DOHH2 (cell line): Measurements from ENCODE around the gene MRPL12.

Experiments used
- H3F3A ChIP-seq: fragments of 200-600 bp; sonication (generic), shearing (Covaris generic); 2 replicates; pipeline ENCODE4 v1.6.0; 2016; ENCODE audit warnings: antibody characterized with exemption, mild to moderate bottlenecking; ENCODE audit not compliant: control insufficient read depth, insufficient read depth
- H3K27ac ChIP-seq: fragments of 200-600 bp; sonication (generic); 2 replicates; pipeline ENCODE4 v1.5.1; 2014; ENCODE audit warnings: low read depth, mild to moderate bottlenecking, low read length, moderate library complexity
- H3K27me3 ChIP-seq: fragments of 200-600 bp; sonication (generic); 2 replicates; pipeline ENCODE4 v1.6.1; 2014; ENCODE audit warnings: mild to moderate bottlenecking, low read length, mixed read lengths; ENCODE audit not compliant: control insufficient read depth
- H3K36me3 ChIP-seq: fragments of 200-600 bp; sonication (generic); 2 replicates; pipeline ENCODE4 v1.6.1; 2014; ENCODE audit warnings: mild to moderate bottlenecking, low read length, moderate library complexity, mixed read lengths; ENCODE audit not compliant: control insufficient read depth
- H3K4me1 ChIP-seq: fragments of 200-600 bp; sonication (generic); 2 replicates; pipeline ENCODE4 v1.6.1; 2014; ENCODE audit warnings: mild to moderate bottlenecking, low read length, mixed read lengths; ENCODE audit not compliant: control insufficient read depth
- H3K4me2 ChIP-seq: fragments of 200-600 bp; sonication (generic); 2 replicates; pipeline ENCODE4 v1.6.0; 2014; ENCODE audit warnings: mild to moderate bottlenecking, low read length, moderate library complexity
- H3K4me3 ChIP-seq: fragments of 200-600 bp; sonication (generic); 2 replicates; pipeline ENCODE4 v1.5.1; 2014; ENCODE audit warnings: mild to moderate bottlenecking, low read length, mixed read lengths
- H3K79me2 ChIP-seq: fragments of 200-600 bp; sonication (generic); 2 replicates; pipeline ENCODE4 v1.6.1; 2014; ENCODE audit warnings: mild to moderate bottlenecking, low read length, mixed read lengths; ENCODE audit not compliant: control insufficient read depth
- H3K9me2 ChIP-seq: fragments of 200-600 bp; sonication (generic); replicated peaks from 2 replicates; pipeline ENCODE4 v1.6.1; 2014; ENCODE audit warnings: mild to moderate bottlenecking, low read length, mixed read lengths; ENCODE audit not compliant: control insufficient read depth
- H3K9me3 ChIP-seq: fragments of 200-600 bp; sonication (generic); 2 replicates; pipeline ENCODE4 v1.6.1; 2014; ENCODE audit warnings: antibody characterized with exemption, low read length, mixed read lengths; ENCODE audit not compliant: control insufficient read depth, insufficient read depth
- H4K20me1 ChIP-seq: fragments of 200-600 bp; sonication (generic); 2 replicates; pipeline ENCODE4 v1.6.0; 2014; ENCODE audit warnings: low read depth, mild to moderate bottlenecking, antibody characterized with exemption, low read length, moderate library complexity; ENCODE audit not compliant: control insufficient read depth, insufficient read depth
- CTCF ChIP-seq: fragments of 200-600 bp; sonication (generic); IDR thresholded peaks from one replicate; pipeline ENCODE4 v1.5.1; 2014; ENCODE audit warnings: antibody characterized with exemption, mild to moderate bottlenecking, low read depth, low read length; ENCODE audit not compliant: poor library complexity, severe bottlenecking
- EZH2phosphoT487 ChIP-seq: fragments of 200-600 bp; sonication (generic); IDR thresholded peaks from 2 replicates; pipeline ENCODE4 v1.6.1; 2017; ENCODE audit warnings: borderline replicate concordance, mild to moderate bottlenecking, antibody characterized with exemption, low read length, moderate library complexity, mixed read lengths

The MRPL12 gene

GRCh38 chr17:81717766-81718089, 14.6 kb downstream of the MRPL12 start:
- Histone ChIP-seq H3K36me3 (peaks cover 38% of the 10 kb centered on the region), H3K79me2 (peaks cover 26% of the 10 kb centered on the region), H3K9me3 (no peaks in the 10 kb centered on the region), H3K27ac (no peak overlapping the region), H3K4me2 (no peak overlapping the region), H3K4me3 (no peak overlapping the region), H3K27me3 (no peaks in the 10 kb centered on the region), H3K4me1 (peaks cover 11% of the 10 kb centered on the region), H3K9me2 (no peaks in the 10 kb centered on the region), H3F3A (no peaks in the 10 kb centered on the region), H4K20me1 (no peaks in the 10 kb centered on the region)
- TF ChIP-seq EZH2phosphoT487: no peak

- H3K4me3 ChIP-seq: no peak overlapping the region
- H3K79me2 ChIP-seq: peaks cover 7% of the 10 kb centered on the region
- H3K36me3 ChIP-seq: peaks cover 30% of the 10 kb centered on the region
- H3F3A ChIP-seq: no peaks in the 10 kb centered on the region
- no peaks in the 10 kb centered on the region for H3K4me1 ChIP-seq
- no peak overlapping the region for H3K27ac ChIP-seq
- no peak overlapping the region for H3K4me2 ChIP-seq
- TF ChIP-seq EZH2phosphoT487: no peak
- no peak for TF ChIP-seq CTCF
- peaks cover 7% of the 10 kb centered on the region; the same call in 1 of the 2 replicates for H3K27me3 ChIP-seq
- H4K20me1 ChIP-seq: no peaks in the 10 kb centered on the region
- H3K9me3 ChIP-seq: no peaks in the 10 kb centered on the region
- H3K9me2 ChIP-seq: no peaks in the 10 kb centered on the region
These were observed 16.5 kb downstream of the MRPL12 start for GRCh38 chr17:81719410-81720266.

GRCh38 chr17:81720267-81721071, 17.3 kb downstream of the MRPL12 start:
- no peak overlapping the region for H3K4me3 ChIP-seq
- no peaks in the 10 kb centered on the region for H3K79me2 ChIP-seq
- H3K9me3 ChIP-seq: no peaks in the 10 kb centered on the region
- H3K27me3 ChIP-seq: peaks cover 7% of the 10 kb centered on the region; the same call in 1 of the 2 replicates
- no peak overlapping the region for H3K27ac ChIP-seq
- H3K36me3 ChIP-seq: peaks cover 24% of the 10 kb centered on the region; the same call in 1 of the 2 replicates
- TF ChIP-seq EZH2phosphoT487 (no peak), CTCF (no peak)
- no peaks in the 10 kb centered on the region for H4K20me1 ChIP-seq
- H3K9me2 ChIP-seq: no peaks in the 10 kb centered on the region
- H3K4me2 ChIP-seq: no peak overlapping the region
- H3F3A ChIP-seq: no peaks in the 10 kb centered on the region
- no peaks in the 10 kb centered on the region for H3K4me1 ChIP-seq
